Central memory CD4-positive, alpha-beta T cell (primary cell): ENCODE results near the gene CYP2B6.
"Not testable (repeated sequence)": the region's sequence is repeated elsewhere in the genome, so short reads cannot be mapped to it uniquely, and the experiment has no call there.

Experiments
- DNase-seq: peaks from one replicate; pipeline ENCODE4 v3.0.0; 2022

CYP2B6 gene

GRCh38 chr19:41039806-41040205 is 48.7 kb downstream of the CYP2B6 start:
- DNase-seq: no peak

GRCh38 chr19:41045095-41045494 is 54.0 kb downstream of the CYP2B6 start:
- DNase-seq: not testable (repeated sequence)

GRCh38 chr19:41050426-41050825 is 59.3 kb downstream of the CYP2B6 start:
- no peak for DNase-seq

- DNase-seq: not testable (repeated sequence)
Observed at GRCh38 chr19:41052162-41052561, 61.1 kb downstream of the CYP2B6 start.

GRCh38 chr19:41053331-41053730 is 62.2 kb downstream of the CYP2B6 start:
- DNase-seq: not testable (repeated sequence)

- DNase-seq: no peak
Observed at GRCh38 chr19:41064974-41065569, 74.0 kb downstream of the CYP2B6 start.
